Muscle of back (tissue), 13 donors: ENCODE results near the gene EIF4B. TPM values are rescaled to one million over a fixed set of nuclear protein-coding genes. Genes with fewer than 3 reads are reported as not detected.

ENCODE experiments used
- DNase-seq, 3 donors: peaks; one replicate each; pipeline versions ENCODE4 v3.0.0 to v3.0.0-alpha.2; 2013
- long read RNA-seq, 9 donors: transcript quantifications; one replicate each; lab custom pipeline, GENCODE V29; 2026
- polyA plus RNA-seq, 10 donors: library from polyadenylated mRNA; unstranded; fragments of 120-200 nt; gene quantifications; one replicate each; pipeline ENCODE4 v1.2.1, GENCODE V29; 2013; ENCODE audit not compliant: insufficient read length in 10 of 10

Gene EIF4B, protein sequence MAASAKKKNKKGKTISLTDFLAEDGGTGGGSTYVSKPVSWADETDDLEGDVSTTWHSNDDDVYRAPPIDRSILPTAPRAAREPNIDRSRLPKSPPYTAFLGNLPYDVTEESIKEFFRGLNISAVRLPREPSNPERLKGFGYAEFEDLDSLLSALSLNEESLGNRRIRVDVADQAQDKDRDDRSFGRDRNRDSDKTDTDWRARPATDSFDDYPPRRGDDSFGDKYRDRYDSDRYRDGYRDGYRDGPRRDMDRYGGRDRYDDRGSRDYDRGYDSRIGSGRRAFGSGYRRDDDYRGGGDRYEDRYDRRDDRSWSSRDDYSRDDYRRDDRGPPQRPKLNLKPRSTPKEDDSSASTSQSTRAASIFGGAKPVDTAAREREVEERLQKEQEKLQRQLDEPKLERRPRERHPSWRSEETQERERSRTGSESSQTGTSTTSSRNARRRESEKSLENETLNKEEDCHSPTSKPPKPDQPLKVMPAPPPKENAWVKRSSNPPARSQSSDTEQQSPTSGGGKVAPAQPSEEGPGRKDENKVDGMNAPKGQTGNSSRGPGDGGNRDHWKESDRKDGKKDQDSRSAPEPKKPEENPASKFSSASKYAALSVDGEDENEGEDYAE
- polyA plus RNA-seq: 100 to 1,000 TPM; 357 to 476 (median 416) TPM
- long read RNA-seq, donor 1, full-length matches to known transcripts: 63 of 114 reads
- long read RNA-seq, donor 1, partial matches to known transcripts: 51 of 114 reads
- long read RNA-seq, donor 1, other reads (novel, unspliced or antisense): 0 of 114 reads
- long read RNA-seq, donor 2, full-length matches to known transcripts: 36 of 102 reads
- long read RNA-seq, donor 2, partial matches to known transcripts: 66 of 102 reads
- long read RNA-seq, donor 2, other reads (novel, unspliced or antisense): 0 of 102 reads
- long read RNA-seq, donor 3, partial matches to known transcripts: 0 of 1 reads
- long read RNA-seq, donor 3, other reads (novel, unspliced or antisense): 0 of 1 reads
- long read RNA-seq, donor 4, full-length matches to known transcripts: 32 of 50 reads
- long read RNA-seq, donor 4, partial matches to known transcripts: 18 of 50 reads
- long read RNA-seq, donor 4, other reads (novel, unspliced or antisense): 0 of 50 reads
- long read RNA-seq, donor 5, full-length matches to known transcripts: 67 of 134 reads
- long read RNA-seq, donor 5, partial matches to known transcripts: 67 of 134 reads
- long read RNA-seq, donor 5, other reads (novel, unspliced or antisense): 0 of 134 reads
- long read RNA-seq, donor 6, full-length matches to known transcripts: 66 of 242 reads
- long read RNA-seq, donor 6, partial matches to known transcripts: 176 of 242 reads
- long read RNA-seq, donor 6, other reads (novel, unspliced or antisense): 0 of 242 reads
- long read RNA-seq, donor 7, full-length matches to known transcripts: 45 of 69 reads
- long read RNA-seq, donor 7, partial matches to known transcripts: 24 of 69 reads
- long read RNA-seq, donor 7, other reads (novel, unspliced or antisense): 0 of 69 reads
- long read RNA-seq, donor 8, full-length matches to known transcripts: 33 of 71 reads
- long read RNA-seq, donor 8, partial matches to known transcripts: 38 of 71 reads
- long read RNA-seq, donor 8, other reads (novel, unspliced or antisense): 0 of 71 reads
- long read RNA-seq, donor 9, full-length matches to known transcripts: 4 of 11 reads
- long read RNA-seq, donor 9, partial matches to known transcripts: 7 of 11 reads
- long read RNA-seq, donor 9, other reads (novel, unspliced or antisense): 0 of 11 reads

DNA sequence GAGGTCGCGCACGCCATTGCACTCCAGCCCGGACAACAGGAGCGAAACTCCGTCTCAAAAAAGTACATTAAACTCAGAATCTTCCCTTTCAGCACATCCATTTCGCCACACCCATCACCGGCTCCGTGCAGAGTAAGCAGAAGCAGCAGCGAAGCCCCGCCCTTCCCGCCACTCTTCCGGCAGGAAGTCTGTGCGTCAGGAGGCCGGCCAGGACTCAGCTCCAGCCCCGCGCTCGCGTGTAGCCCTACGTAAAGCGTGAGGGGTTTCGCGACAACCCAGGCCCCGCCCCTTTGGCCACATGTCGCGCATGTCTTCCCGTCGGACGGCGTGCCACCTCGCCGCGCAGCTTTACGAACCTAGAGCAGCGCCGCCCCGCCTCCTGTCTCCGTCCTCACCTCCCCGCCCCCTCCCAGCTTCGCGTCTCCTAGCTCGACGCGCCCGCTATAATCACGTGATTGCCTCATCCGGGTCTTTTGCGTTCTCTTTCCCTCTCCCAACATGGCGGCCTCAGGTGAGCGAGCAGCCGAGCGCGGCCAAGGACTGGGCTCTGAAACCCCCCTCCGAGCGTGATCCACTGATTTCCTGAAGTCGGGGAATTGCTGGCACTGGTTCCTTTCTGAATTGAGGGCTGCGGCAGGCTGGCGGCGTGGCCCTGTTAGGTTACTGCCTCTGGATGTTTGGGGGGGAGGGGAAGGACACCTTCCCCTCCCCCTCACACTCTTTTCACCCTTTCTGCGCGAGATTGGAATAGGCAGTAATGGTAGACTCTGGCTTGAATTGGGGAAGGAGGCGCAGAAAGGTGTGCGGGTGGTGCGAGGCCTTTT is at the start of gene EIF4B:
Gene EIF4B, plus strand, starts transcription at position 471 of the 824 bp plus-strand sequence. Its CDS starts 28 bp downstream, at position 499.
- DNase-seq: peak; percentile 100

DNA sequence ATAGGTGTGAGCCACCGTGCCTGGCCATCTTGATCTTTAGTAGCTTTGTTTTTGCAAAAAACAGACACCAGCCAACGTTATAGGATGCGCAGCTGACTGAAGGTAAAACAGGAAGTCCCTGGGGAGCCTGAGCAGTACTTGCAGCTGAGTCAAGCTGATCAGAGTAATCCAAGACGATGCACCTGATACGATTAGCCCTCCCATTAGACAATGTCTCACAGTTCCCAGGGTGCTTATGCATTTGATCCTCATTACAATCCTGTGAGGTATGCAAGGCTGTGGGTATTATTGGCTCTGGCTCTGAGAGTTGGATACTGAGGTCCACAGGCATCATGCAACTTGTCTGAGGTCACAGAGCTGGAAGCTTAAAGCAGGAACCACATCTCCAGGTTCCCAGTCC is 49.3 kb upstream of the EIF4B start:
- DNase-seq: no peak

DNA sequence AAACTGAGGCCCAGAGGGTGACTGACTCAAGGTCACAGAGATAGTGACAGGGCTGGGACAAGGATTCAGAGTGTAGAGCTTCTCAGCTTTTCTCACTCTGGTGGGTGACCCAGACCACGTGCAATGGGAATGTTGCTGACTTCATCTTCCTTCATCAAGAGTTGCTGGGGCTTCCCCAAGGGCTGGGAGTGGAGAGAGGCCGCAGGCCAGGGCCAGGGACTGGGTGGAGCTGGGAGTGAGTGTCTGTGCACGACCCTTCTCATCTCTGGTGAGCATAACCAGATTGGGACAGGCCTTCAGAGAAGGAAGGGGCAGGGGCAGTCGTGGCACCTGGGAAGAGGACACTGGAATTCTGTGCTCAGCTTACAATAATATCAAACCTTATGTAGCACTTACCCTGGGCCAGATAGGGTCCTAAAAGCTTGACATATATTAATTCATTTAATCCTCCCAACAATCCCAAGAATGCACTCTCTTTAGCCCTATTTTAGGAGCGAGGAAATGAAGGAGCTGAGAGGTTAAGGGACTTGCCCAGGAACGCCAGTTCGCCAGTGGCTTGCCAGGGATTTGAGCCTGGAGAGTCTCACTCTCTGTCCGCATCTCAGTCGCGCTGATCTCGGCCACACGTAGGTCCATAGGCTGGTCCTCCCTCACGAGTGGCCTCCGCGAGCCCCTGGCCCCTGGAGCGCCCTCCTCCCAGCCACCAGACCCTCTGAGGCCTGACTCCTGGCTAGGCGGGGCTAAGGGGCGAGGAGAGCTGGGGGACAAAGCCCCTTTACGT is 41.5 kb upstream of the EIF4B start:
- no peak for DNase-seq

DNA sequence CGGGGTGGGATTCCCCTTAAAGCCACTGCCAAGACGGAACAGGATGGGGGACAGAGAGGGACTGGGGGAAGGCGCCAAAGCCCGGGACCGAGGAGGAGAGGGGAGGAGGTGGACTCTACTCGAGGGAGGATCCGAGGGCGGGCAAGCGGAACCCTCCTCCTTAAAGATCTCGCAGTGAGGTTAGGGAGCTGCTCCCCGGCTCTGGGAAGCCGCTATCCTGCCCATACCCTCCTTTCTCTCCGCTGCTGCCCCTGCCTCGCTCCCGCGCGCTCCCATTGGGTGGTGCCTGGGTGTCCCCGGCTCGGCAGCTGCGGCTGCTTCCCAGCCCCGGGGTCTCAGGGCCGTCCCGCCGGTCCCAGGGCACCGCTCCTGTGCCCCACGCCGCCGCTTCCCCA is 40.9 kb upstream of the EIF4B start:
- DNase-seq: no peak

DNA sequence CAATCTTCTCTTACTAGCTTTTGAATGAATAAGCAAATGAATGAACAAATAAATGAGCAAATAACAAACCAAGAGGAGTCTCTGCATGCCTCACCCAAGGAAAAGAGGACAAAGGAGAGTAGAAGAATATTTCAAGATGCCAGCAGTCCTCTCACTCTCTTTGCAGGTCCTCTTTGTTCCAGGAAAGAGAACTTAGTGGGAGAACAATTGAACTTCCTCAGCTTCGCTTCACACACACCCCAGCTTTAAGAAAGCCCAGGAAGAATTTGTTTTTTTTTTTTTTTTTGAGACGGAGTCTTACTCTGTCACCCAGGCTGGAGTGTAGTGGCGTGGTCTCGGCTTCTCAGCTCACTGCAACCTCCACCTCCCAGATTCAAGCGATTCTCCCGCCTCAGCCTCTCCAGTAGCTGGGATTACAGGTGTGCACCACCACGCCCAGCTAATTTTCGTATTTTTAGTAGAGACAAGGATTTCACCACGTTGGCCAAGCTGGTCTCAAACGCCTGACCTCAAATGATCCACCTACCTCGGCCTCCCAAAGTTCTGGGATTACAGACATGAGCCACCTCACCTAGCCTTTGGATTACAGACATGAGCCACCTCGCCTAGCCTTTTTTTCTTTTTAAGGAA is 37.0 kb upstream of the EIF4B start:
- DNase-seq: no peak

DNA sequence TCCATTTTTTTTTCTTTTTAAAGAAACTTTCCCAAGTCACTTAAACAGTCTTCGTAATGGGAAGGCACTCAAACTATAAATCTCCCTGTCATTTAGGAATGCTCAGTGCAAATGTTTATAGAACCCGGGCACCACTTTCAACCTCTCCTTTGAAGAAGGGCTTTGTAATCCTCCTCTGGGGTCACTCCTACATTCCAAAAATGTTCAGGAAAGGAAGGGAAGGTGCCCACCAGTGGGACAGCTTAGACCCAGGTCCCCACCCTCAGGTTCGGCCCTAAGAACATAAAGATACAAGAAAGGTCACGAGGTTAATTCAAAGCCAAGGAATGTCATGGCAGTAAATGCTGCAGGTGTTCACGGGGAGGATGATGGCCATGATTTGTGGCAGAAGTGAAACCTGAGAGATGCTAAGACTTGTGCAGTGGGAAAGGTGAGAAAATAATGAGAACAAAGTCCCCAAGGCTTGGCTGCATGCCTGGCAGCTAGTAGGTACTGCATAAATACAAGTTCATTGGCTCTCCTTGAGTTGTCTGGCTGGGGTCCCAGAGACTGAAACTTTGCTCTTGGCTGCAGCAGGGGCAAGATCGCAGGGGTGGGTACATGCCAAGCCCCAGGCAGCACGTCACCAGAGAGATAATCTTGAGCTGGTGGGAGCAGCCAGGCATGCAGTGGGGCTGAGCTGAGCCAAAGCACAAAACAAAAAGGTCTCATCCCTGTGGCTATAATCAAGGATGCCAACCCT is 36.3 kb upstream of the EIF4B start:
- DNase-seq: no peak

DNA sequence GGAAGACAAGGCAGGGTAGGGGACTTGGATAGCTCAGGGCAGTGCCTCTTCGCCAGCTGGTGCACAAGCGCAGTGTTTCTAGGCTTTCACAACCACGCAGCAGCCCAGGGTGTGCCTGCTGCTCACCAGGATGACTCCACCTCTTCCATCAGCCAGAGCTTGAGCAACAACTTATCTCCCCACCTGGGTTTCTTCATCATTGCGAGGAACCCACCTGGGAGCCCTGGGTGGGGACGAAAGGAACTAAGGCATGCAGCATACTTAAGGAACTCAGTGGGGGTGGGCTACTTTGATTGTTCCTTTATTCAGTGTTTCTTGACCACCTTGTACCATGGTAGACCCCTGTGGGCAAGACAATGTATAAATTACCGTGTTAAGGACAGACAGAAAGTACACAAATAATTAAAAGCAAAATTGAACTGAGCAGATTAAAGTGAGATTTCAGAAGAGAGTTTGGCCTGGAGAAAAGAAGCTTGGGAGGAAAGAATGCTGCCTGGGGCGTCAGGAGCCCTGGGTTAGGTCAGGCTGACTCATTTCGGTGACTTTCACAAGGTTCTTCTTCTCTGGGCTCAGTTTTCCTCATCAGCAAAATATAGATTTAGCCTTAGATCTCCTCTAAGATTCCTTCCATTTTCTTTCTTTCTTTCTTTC is 34.5 kb upstream of the EIF4B start:
- no peak for DNase-seq

DNA sequence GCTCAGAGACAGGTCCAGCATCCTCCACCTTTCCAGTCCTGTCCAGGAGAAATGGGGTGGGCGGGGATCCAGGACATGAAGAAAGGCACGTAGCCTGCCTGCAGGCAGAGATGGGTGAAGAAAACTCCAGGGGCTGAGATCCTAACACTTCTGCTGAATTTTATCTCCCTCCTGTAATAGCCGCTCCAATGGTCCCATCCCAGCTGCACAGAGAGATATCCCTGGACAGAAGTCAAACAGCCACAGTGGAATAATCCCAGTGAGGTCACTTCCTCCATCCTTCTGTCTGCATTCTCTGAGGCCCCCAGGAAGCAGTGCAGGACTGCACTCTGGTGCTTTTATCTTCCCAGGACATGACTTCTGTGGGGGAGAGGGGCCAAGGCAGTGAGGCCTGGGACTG is 31.1 kb upstream of the EIF4B start:
- DNase-seq: peak in 1 of 3 donors; percentile 35

DNA sequence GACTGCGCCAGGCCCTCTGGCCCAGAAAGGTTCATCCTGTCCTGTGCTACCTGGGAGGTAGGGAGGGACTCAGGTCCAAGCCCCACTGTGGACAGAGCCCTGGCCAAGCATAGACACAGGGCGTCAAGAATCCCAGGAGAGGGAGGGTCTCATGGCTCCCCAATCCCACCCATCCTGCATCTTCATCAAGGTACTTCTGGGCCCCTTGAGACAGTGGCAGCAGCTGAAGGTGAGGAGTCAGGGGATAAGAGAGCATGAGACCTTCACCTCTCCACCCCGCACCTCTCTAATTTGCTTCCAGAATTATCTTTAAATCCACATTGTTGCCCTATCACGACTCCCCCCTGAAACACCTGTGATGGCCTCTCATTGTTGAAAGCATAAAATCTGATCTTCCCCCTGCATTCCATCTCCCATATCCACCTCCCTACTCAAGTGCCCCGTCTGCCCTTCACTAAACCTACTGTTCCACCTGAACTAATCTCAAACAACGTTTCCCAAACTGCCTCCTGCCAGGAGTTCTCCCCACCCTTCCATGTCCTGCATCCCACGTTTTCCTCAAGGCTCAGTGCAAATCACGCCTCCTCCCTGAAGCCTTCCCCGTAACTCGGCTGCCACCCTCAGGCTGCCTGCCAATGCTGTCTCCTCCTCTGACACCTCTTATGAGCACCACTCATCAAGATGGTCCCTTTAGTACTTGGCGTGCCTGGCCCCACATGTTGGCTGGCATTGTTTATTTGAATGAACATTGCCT is 30.3 kb upstream of the EIF4B start:
- DNase-seq: no peak

DNA sequence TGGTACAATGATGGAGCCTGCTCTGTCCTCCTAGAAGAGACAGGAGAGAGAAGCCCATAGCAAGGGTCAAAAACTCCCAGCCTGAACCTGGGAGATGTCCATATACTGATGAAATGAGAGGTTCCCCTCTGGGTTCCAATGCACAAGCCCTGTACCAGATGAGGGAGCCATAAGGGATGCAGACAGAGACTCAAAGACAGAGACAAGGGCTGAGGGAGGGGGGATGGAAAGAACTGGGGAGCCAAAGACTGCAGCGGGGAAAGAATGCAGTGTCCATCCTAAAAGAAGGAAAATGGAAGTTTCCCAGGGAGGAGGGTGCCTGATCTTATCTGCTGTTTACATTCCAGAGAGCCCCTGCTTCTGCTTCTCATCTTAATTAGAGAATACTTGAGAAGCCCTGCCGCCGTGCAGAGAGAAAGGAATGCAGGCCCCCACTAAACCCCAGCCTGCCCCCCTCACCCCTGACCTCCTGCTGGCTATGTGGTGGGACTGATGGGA is 29.6 kb upstream of the EIF4B start:
- peak in 1 of 3 donors; percentile 66 for DNase-seq

DNA sequence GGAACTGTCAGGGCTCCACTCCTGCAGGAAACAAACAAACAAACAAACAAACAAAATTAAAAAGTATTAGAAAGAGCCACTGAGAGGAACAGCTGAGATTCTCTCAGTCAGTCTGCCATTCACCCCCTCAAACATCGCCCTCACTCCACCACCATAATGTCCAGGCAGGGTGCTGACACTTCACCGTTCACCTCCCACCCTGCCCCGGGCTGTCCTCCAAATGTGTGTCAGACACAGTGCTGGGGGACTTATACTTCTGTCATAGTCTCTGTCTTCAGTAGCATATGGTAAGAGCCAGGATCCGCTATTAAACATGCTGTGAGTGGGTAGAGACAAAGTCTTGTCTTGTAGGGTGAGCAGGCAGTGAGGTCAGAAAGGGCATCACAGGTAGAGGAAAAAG is 29.1 kb upstream of the EIF4B start:
- DNase-seq: no peak

DNA sequence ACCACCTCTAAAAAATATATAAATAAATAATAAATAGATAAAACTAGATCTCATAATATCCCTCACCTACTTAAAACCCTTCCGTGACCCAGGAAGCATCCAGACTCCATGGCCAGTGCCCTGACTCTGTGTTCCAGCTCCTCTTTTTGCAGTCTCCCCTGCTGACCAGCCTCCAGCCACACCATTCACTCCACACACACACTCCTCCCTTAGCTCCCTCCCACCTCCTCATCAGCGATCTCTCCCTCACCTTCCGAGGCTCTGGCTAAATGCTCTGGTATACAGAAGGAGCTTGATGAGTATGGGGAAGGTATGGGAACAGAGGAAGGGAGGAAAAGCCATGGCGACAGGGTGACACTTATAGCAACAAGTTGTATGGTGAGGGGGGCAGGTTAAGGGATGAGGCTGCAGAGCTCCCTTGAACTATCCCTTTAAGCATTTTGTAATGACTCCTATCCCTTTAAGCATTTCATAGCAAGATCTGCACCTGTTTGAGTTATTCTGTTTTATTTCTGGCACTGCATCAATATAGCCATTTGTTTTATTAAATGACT is 26.1 kb upstream of the EIF4B start:
- no peak for DNase-seq

DNA sequence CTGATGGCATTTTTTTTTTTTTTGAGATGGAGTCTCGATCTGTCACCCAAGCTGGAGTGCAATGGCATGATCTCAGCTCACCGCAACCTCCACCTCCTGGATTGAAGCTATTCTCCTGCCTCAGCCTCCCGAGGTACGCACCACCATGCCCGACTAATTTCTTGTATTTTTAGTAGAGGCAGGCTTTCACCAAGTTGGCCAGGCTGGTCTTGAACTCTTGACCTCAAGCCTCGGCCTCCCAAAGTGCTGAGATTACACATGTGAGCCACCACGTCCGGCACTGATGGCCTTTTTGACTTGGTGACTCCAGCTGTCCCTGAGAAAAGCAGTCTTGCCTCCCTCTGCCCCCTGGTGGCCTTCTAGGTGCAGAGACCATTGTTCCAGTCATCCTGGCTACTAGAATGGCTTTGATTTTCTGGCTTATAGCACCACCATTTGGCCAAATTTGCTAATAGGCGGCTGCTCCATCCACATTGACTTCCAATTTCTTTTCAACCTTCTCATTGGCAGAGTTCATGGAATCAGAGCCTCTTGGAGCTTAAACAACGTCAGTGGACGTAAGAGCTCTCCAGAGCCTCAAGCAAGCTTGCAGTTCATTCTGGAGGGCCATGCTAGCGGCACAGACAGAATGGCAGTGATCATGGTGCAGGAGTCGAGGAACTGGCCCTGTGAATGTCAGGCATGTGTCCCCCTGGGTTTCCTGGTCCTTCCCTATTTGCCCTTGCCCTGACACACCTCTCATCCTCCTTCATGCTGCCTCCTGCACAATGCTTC is 25.4 kb upstream of the EIF4B start:
- peak; percentile 90 to 94 (median 91) for DNase-seq

DNA sequence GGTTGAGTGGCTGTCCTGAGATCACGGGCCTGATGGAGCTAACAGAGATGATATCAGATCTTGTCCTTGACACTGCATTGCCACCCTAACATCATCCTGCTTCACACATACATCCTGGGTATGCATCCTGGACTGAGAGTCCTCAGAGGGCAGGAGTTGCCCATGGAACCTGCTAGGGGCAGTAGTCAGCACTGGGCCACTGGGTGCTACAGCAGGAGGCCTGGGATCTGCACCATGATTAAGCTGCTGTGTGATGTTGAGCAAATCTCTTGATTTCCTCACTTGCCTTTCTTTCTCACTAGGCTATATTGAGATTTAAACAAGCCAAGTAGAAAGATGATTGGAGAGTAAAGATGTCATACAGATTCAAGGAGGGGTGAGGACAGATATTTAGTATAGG is 22.1 kb upstream of the EIF4B start:
- DNase-seq: no peak

DNA sequence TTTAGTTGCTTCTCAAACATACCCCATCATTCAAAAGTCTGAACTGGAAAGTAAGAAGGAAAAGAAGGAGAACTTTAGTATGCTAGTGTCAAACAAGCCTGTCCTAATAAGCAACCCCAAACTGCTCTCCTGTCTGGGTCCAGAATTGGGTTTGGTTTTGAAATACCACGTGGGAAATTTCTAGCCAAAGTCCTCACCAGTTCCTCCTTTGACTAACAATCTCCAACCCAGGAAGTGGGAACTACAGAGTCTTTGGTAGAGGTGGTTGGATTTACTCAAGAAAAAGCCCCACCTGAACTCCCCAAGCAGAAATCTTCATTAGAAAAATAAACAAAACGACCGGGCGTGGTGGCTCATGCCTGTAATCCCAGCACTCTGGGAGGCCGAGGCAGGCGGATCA is 17.4 kb upstream of the EIF4B start:
- no peak for DNase-seq
